ENCODE results near the gene PMM2.

PMM2 gene

GRCh38 chr16:8853150-8853549 lies 55.5 kb downstream of the PMM2 start:
- DNase-seq = no peak

GRCh38 chr16:8853611-8854010 lies 56.0 kb downstream of the PMM2 start:
- no peak for DNase-seq

GRCh38 chr16:8854298-8854948 lies 56.8 kb downstream of the PMM2 start:
- no peak for DNase-seq

GRCh38 chr16:8855051-8855786 lies 57.6 kb downstream of the PMM2 start:
- no peak for DNase-seq

- DNase-seq = no peak
Measured at GRCh38 chr16:8855972-8856371, 58.3 kb downstream of the PMM2 start.

- no peak for DNase-seq
Measured at GRCh38 chr16:8858994-8859912, 61.6 kb downstream of the PMM2 start.

GRCh38 chr16:8859913-8860881 lies 62.6 kb downstream of the PMM2 start:
- no peak for DNase-seq

- DNase-seq = no peak
Measured at GRCh38 chr16:8861563-8862308, 64.1 kb downstream of the PMM2 start.

GRCh38 chr16:8862309-8863130 lies 64.9 kb downstream of the PMM2 start:
- no peak for DNase-seq

GRCh38 chr16:8863594-8864424 lies 66.2 kb downstream of the PMM2 start:
- DNase-seq = no peak

GRCh38 chr16:8864480-8865110 lies 67.0 kb downstream of the PMM2 start:
- DNase-seq = no peak

- DNase-seq = no peak
Measured at GRCh38 chr16:8865145-8865882, 67.7 kb downstream of the PMM2 start.

- no peak for DNase-seq
Measured at GRCh38 chr16:8866118-8866883, 68.7 kb downstream of the PMM2 start.

- no peak for DNase-seq
Measured at GRCh38 chr16:8866884-8867215, 69.2 kb downstream of the PMM2 start.

- DNase-seq = no peak
Measured at GRCh38 chr16:8867216-8867931, 69.7 kb downstream of the PMM2 start.

- DNase-seq = no peak
Measured at GRCh38 chr16:8867932-8868415, 70.3 kb downstream of the PMM2 start.

All from activated CD4-positive, alpha-beta T cell treated with anti-CD3 and anti-CD28 coated beads, Interleukin-2, amount 50 U/mL, for 4 hours (primary cell).